HCEC 1CT (cell line): Measurements from ENCODE around the gene FAM78B.

Source experiments
- DNase-seq: peaks from one replicate; pipeline ENCODE4 v3.0.0-alpha.2; 2017

FAM78B gene

DNA sequence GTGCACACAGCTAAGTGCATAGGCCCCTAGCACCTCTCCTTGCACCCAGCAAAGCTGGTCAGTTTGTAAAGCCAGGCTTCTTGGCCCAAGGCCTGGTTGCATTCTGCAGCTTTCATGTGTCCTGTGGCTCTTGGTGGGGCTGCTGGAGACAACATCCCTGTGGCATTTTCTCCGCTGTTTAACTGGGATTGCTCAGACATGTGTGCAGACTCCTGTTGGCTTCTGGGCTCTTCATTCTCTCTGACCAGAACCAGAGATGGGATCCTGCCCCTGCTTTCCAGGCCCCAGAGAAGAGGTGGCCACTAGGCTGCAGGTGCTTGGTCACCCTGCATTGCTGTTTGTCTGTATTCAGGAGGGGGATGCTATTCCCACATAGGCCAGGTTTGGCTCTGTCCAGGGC is 50.8 kb downstream of the FAM78B start:
- no peak for DNase-seq

DNA sequence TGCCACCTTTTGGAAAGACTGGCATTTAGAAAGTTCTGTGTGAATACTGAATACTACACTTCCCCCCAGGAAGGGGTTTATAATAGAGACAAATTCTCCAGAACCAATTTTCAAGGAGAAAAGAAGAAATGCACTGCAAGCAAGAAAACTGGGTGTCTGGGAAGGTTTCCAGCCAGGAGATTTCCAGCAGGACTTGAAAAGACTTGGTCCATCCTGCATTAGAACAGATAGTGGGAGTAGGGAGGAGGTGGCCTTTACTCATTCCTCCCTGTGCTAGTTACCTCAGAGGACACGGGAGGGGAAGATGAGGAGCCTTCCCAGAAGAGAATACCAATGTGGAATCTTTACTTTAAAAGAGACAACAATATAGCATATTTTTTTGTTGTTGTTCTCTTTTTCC is 52.4 kb downstream of the FAM78B start:
- no peak for DNase-seq

DNA sequence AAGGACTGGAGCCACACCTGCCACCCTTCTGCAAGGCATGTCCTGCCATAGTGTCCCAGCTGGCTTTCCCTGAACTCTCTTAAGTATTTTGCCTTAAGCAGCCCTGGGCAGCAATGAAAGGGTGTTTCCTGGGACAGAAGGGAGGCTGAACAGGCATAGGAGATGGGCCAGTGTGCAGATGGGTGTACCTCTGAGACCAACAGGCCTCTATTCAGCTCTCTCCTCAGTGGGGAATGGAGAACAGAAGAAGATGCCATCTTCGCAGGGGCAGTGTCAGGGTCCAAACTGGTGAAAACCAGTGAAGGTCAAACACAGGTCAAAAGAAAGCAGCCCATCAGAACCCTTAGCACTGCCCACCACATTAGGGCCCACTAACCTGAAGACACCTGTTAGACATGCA is 53.2 kb downstream of the FAM78B start:
- DNase-seq = no peak

DNA sequence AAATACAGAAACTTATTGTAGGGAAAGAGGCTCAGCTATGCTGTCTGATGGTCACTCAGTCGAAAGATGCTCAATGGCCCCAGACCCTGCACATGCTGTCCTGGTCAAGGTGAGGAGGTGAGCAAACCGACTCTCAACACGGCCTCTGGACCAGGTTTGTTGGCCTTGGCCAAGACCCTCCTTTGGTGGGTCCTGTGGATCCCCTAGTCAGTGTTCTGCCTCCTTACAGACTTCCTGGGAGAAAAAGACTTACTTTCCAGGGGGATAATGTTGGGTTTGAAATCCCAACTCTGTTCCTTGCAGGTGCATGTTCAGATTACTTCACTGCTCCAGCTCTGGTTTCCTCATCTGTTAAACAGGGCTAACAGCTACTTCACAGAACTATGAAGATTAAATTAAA is 53.8 kb downstream of the FAM78B start:
- DNase-seq = no peak

DNA sequence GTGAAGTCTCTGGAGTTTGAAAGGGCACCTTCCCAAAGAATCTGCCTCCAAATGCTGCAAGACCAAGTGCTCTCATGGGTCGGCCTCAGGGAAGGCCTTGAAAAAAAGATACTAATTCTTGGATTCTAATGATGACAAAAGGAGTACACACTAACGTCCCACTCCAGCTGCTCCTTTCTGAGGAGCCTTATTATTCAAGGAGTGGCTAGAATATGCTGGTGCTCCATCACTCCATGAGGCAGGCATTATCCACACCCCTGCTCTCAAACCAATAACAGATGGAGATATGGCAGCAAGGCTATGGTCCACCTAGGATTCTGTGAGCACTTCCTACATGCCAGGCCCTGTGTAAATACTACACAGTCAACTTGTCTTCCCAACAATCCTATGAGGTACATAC is 54.4 kb downstream of the FAM78B start:
- no peak for DNase-seq

DNA sequence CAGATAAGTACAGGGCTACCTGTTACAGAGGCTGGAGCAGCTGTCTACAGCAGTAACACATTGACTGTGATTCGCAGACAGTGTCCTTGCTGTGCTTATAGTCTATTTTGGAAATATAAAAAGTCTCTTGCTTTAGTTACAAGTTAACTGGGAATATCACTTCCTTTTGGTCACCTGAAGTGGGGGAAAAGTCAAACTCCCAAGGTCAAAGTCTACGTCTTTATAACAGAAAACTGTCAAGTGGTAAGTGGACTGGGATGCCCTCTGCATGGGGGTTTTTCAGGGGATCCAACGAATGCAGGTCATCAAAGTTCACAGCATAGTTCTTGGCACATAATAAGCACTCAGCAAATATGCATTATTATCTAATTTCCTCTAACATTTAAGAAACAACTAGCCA is 55.4 kb downstream of the FAM78B start:
- no peak for DNase-seq

DNA sequence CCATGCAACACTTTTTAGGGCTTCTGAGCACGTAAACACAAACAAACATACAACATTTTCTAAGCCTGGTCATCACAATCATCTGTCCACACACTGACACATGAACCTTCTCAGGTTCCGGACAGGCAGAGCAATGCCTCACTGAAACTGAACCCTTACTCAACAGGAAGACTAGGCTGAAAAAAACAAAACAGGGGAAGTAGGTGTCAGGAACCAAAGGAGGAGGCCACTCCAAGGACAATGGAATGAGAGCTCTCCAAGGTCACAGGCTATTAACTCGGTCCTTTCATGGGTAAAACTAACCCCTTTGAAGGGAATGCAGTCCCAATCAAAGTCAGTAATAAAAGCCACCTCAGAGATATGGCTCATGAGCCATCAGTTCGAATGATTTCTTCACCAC is 76.6 kb downstream of the FAM78B start:
- no peak for DNase-seq

DNA sequence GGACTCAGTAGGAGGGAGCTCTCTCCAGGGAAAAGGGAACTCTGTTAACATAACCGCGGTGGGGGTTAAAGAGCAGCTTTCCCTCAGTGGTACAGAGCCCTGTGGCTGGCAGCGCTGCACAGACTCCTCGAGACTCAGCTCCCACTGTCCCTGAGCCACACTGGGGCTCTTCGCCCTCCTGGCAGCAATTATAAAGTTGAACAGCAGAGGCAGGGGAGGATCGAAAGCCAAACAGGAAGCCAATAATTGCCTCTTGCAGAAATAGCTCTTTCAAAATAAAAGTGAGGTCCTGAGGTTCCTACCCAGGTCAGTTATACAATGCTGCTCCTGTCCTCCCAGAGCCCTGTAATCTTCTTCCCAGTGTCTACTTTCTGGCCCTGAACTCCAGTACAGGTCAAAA is 77.0 kb downstream of the FAM78B start:
- no peak for DNase-seq

DNA sequence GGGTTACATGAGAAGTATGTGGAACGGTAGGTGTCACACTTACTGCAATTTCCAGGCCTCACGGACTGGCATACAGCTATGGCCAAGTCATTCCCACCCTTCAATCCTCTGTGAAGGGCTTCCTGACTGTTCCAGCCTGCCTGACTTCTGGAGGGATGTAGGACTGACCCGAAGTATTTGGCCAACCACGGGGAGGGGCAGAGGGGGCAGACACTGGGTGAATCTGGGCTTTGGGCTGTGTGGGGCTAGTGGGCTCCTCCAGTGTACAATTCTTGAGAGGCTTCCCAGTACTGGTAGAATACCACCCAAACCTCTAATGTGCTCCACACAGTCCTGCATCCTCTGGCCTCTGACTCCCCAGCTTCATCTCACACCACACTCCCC is 78.2 kb downstream of the FAM78B start:
- DNase-seq = no peak

DNA sequence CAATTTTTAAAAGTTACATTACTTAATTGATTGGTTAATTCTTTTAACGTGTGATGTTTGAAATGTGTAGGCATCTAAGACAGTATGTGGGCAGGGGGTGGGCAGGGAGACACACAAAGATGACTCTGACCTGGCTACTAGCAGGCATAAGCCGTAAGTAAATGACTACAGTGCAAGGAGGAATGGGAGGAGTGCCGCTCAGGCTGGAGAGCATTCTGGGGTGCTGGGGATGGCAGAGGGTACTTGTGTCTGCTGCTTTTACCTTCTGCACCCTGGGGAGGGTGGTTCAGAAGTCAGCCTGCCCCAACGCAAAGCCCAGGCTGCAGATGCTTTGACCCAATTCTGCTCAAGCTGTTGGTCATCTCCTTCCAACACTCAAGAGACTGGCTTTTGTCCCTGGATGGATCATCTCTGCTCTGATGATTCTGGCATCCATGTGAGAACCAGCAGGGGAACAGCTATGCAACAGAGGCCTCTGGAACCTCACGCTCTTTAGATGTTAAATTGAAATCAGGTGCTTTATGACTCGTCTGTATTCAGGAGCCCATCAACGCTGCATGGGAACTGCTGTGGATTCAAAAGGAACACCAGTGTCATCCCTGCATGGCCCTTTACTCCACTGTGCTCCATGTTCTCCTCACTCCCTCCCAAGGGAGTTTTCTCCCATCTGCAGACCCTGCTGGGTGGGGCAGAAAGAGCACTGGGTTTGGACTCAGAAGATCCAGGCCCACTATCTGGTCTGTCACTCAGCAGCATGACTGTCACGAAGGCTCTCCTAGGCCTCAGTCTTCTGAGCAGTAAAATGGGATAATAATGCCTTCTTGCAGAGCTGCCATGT is 78.8 kb downstream of the FAM78B start:
- no peak for DNase-seq

DNA sequence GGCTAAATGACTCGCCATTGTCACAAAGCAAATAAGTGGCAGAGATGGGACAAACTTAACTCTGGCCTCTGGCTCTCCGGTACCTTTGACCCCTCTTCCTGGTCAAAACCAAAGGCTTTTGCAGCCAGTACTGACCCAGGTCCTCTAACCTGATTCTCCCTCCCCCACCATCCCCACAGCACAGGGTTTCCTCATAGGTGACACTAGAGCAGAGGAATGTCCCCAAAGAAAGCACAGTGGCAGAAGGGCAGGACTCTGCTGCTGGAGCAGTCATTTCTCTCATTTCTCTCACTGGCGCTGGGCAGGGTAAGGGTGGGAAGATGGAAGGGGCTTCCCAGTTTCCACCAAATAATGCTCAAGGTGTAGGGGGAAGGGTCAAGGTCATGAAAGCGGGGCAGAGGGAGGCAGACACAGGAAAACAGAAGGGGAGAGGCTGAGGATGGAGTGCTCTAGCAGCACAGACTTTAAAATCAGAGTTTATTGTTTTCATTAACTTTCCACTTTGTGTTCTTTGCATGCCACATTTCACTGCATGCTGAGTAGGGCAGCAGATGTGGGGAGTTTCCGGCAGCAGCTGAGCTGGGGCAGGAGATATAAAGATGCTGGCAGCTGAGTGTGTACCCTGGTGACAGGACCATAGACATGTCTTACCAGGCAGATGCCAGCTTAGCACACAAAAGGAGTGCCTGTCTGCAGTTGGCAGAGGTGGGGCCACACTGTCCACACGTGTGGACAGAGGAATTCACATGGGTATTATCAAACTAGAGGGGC is 80.5 kb downstream of the FAM78B start:
- no peak for DNase-seq

DNA sequence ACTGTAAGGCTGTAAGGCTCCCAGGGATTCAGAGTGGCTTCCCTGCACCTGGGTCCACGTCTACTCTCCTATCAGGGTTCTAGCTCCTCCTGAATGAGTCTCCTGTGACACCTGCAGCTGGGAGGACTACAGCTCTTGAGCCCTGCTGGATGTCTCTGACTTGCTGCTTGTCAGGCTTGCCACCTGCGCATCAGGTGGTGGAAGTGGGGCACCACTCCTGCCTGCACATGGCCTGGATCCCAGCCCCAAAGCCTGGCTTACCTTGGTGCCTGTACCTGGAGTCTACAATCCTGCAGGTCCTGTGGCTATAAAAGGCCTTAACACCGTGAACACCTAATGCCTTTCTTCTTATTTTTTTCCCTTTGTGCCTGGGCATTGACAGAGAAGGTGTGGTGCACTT is 82.2 kb downstream of the FAM78B start:
- no peak for DNase-seq

DNA sequence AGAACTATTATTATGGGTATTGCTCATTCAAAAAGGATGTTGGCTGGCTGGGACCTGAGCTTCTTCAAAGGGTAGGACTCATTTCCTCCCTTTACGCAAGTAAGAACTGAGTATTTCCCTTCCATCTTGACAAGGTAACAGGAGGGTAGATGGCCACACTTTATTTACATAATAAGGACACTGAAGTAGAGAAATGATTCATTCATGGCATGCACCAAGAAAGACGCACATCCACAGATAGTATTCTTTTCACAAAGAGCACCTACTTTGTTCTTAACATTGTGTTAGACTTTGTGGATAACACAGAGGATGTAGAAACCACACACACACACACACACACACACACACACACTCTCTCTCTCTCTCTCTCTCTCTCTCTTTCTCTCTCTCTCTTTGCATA is 82.9 kb downstream of the FAM78B start:
- DNase-seq = no peak

DNA sequence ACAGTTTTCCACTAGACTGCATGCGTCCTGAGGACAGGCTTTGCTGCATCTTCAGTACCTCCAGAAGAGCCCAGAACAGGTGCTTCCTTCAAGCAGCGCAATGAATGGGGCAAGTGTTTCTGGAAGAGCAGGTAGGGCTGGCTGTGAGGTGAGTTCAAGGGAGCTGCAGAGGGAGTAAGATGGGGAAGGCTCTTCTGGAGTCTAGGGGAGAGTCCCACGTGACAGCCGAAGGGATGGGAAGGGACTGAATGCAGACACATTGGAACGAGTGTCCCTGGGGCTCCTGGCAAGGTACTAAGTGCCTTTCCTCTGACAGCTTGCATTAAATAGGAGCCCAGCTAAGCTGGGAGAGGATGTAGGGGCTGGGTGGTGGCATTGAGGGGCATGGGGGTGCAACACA is 84.2 kb downstream of the FAM78B start:
- DNase-seq = no peak

DNA sequence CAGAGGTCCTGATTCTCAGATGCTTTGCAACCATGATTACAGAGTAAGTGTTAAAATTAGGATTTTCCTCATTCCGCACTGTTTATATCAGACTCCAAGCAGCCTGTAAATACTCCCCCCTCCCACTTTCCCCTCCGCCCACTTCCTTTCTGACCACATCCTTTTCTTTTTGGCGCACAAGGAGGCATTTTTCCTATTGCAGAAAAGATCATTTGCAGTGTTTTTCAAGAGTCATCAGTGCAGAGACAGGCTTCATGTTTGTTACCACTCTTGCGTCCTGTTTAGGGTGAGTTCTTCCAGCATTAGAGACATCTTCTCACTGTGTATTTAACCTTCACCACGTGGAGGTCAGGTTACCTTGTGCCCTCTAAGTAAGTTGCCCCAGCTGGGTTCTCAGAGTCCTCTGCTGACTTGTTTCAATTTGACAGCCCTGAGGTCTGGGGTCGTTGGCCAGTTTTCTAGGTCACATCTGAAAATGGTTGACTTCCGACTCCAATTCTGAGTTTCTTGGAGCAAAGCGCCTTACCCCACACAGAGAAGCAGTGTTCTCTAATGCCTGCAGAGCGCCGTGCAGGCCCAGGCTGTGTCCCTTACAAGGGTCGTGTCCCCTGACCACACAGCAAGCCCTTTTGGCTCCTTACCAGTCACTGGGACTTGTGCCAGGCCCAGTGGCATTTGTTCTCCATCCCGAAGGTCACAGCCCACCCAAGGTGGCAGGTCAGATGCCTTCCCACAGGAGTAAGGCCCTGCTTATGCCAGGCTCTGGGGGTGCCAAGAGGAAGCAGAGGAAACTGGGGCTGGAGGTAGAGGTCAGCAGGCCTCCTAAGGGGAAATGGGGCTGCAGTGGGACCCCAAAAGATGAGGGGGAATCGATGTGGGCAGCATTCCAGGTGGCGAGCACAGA is 85.6 kb downstream of the FAM78B start:
- DNase-seq = no peak

DNA sequence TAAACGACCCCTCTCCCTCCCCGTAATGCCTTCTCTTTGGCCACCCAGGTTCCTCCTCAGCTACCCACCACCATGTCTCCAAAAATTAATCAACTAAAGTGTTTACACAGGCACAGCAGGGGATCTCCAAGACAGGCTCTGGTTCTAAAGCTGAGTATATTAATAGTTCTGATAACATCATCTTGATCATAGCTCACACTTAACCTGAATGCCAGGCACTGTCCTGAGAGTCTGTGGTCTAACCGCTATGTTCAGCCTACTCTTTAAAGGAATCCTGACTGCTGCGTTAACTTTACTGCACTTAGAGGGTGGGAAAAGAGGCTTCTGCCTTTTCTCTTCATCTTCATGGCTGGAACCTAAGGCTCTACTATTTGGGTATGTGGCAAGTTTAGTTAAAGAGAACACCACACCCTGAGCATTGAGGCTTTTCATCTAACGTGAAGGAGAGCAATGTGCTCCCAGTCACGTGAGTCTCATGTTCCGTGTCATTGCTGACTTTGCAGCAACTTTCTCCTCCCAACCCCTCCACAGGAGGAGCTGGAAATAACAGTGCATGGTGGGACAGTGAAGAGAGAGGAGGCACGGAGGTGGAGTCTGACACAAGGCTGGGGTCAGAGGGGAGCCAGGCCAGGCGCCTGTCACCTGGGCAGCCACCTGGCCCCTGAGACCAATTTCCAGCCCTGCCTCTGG is 86.4 kb downstream of the FAM78B start:
- DNase-seq = no peak

DNA sequence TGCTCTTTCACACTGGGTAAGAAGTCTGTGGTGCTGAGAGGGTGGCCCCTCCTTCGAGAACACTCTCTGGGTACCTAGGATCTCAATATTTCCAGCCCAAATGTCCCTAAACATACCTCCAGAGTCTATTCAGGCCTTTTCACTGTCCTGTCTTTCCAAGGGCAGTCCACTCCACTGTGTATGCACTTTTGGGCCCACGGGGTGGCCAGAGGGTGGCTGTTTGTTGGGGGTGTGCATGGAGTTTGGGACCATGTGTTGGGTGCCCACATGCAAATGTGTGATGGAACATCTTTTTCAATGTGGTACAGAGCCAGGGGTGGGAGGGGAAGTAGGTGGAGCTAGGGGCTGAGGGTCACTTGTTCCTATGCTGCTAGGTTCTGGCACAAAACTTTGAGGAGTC is 87.5 kb downstream of the FAM78B start:
- DNase-seq = no peak

DNA sequence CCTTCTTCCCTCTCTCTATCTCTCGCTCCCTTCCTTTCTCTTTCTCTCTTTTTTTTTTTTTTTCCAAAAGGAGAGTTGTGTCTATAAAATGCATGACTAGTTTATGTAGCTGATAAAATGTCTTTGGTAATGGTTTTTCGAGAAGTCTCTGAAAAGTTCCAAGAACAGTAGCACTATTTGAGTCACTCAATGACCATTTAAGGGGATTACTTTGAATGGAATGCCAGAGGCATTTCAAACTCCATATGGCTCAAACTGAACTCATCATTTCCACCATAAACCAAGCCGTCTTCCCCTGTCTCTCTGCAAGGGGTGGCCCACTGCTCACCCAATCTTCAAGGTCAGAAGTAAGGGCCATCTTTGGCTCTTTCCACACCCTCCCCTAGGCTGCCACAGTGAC is 93.3 kb downstream of the FAM78B start:
- DNase-seq = no peak

DNA sequence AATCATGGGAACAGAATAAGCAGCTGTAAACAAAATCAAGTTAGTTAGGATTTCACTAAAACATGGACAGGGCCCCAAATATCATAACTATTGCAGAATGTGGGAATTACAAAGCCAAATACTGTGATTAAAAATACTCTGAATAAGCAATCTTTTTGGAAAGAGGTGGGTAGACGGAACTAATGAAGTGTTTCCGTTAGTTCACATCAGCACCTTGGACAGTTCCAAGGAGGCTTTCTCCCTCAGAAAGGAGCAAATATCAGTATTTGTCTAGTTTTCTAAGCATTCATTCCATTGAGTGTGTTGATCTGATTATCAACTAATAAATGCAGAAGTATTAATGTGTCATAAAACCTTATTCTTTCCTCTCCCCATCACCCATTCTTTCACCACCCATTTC is 97.4 kb downstream of the FAM78B start:
- no peak for DNase-seq

DNA sequence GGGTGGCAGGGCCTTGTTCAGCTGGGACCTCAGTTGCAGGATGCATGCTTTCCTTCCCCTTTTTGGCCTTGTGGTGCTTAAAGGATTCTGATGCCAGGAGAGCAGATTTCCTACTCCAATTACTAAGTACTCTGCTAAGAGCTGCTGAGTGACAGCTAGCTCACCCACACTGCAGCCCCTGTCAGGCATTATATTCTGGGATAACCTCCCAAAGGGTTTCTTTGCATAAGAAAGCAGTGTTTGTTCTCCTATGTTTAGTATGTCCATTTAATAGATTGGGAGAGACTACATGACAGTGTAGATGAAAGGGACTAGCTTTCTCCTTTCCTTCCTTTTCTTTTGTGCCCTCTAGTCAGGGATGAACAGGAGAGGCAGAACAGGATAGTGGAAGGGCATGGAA is 100.7 kb downstream of the FAM78B start:
- DNase-seq = no peak

DNA sequence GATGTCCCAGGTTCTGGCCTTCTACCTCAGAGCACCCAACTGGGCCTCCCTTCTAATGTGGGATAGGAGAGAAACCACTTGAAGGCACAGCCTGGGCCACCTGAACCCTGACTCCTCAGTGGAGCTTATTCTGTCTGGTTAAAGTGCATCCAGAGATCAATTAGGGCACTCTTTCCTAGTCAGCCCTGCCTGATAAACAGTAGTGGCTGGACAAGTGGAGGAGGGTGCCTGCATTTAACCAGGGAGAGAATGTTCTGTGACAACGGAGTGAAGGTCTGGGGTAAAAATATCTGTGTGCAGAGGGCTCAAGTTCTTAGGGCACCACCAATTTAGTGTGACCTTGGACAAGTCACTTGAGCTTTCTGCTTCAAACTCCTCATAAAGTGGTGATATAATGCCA is 101.8 kb downstream of the FAM78B start:
- no peak for DNase-seq

DNA sequence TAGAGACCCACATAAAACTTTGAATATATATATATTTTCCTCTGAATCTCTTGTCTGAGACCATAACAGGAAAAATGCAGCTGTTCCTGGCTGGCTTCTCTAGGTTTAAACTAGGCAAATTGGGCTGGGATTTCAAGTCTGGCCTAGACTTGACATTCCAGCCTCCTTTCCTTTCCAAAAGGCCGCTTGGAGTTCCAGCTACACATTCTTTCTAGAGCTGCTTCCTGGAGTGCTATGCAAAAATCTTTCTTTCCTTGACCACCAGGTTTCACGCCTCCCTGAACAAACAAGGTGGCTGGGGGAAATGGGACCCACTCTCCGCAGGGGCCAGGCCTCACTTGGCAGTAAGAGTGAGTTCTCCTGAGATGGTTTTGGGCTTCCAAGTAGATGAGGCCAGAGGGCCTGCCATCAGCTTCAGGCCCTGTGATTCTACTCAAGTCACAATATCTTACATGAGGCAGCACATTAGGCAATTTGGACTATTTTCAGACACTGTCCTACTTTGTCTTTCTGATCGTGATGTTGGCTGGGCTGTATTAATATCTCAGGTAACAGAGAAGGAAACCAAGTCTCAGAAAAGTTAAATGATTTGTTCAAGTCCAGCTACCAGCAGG is 102.4 kb downstream of the FAM78B start:
- no peak for DNase-seq
